GM21576 (cell line): ENCODE data around the gene KIF1B.

Experiments
- ATAC-seq: cut with Tn5 transposase; IDR thresholded peaks from one replicate; pipeline ENCODE4 v1.9.1; 2021; ENCODE audit warnings: mild to moderate bottlenecking, moderate library complexity; ENCODE audit not compliant: unreplicated experiment

KIF1B gene

GRCh38 chr1:10278880-10279279 lies 68.5 kb downstream of the KIF1B start:
- ATAC-seq, result no peak

GRCh38 chr1:10280439-10281350 lies 70.3 kb downstream of the KIF1B start:
- ATAC-seq, result no peak

- ATAC-seq, result peak; percentile 72
Measured at GRCh38 chr1:10283318-10283984, 73.1 kb downstream of the KIF1B start.

- no peak for ATAC-seq
Measured at GRCh38 chr1:10286244-10286643, 75.9 kb downstream of the KIF1B start.

GRCh38 chr1:10287023-10287645 lies 76.8 kb downstream of the KIF1B start:
- no peak for ATAC-seq

GRCh38 chr1:10288029-10288615 lies 77.8 kb downstream of the KIF1B start:
- no peak for ATAC-seq

- no peak for ATAC-seq
Measured at GRCh38 chr1:10291705-10292104, 81.3 kb downstream of the KIF1B start.

GRCh38 chr1:10292188-10292587 lies 81.8 kb downstream of the KIF1B start:
- ATAC-seq, result no peak

- no peak for ATAC-seq
Measured at GRCh38 chr1:10295481-10296085, 85.2 kb downstream of the KIF1B start.

- ATAC-seq, result no peak
Measured at GRCh38 chr1:10299151-10299550, 88.8 kb downstream of the KIF1B start.

- no peak for ATAC-seq
Measured at GRCh38 chr1:10302416-10302815, 92.0 kb downstream of the KIF1B start.

GRCh38 chr1:10304295-10304694 lies 93.9 kb downstream of the KIF1B start:
- ATAC-seq, result no peak

- ATAC-seq, result no peak
Measured at GRCh38 chr1:10306435-10306834, 96.1 kb downstream of the KIF1B start.

GRCh38 chr1:10308001-10308400 lies 97.6 kb downstream of the KIF1B start:
- no peak for ATAC-seq

GRCh38 chr1:10309243-10310011 lies 99.1 kb downstream of the KIF1B start:
- no peak for ATAC-seq

GRCh38 chr1:10316752-10317151 lies 106.4 kb downstream of the KIF1B start:
- ATAC-seq, result no peak

GRCh38 chr1:10319750-10320149 lies 109.4 kb downstream of the KIF1B start:
- no peak for ATAC-seq

- ATAC-seq, result no peak
Measured at GRCh38 chr1:10320336-10320735, 110.0 kb downstream of the KIF1B start.

- ATAC-seq, result no peak
Measured at GRCh38 chr1:10322821-10323220, 112.5 kb downstream of the KIF1B start.

GRCh38 chr1:10324627-10325026 lies 114.3 kb downstream of the KIF1B start:
- ATAC-seq, result no peak
